ENCODE data around the gene CAST.

The CAST gene

DNA sequence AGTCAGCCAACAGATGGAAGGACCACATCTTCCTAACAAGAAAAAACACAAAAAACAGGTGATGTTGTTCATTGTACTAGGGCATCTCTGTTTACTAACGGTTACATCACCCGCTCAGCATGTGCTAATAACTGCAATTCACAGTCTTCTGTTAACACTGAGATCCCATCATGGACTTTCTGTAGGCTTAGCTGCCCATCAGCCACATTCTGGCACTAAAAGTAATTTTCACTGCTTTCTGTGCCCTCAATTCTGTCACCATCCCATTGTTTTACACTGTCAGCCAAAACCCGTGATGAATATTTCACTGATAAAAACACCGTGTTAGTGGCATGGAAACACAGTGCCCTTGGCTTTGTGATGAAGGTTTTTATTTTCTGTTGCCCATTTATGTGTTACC is 64.6 kb downstream of the CAST start:
- Histone ChIP-seq H3K27me3 (ENCODE audit: insufficient read depth, low read length, poor library complexity) (no peaks in the 10 kb centered on the region), H3K9ac (ENCODE audit: low read depth, low read length) (no peak overlapping the region)
- no peak for DNase-seq

DNA sequence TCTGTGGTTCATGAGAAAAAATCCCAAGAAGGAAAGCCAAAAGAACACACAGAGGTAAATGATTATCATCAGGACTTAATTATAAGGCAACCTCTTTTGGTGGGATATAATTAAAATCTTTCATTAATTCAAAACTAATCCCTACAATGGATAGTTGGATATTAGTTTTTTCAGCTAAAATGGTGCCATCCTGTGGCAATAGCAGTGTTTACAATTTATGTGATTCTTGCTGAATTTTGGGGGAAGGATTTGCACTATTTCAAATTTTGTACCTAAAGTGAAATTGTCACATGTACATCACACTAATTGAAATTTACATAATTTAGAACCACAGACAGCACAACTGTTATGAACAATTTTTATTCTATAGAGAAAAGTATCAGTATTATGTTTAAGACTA is 67.0 kb downstream of the CAST start:
- no peak for DNase-seq
- ATAC-seq (ENCODE audit: insufficient read depth, low read depth) = no peak

More for the DNA sequence above, 64.6 kb downstream of the CAST start:
- Histone ChIP-seq H3K79me2 (ENCODE audit: insufficient read depth, low read length) (no peaks in the 10 kb centered on the region), H4K20me1 (ENCODE audit: insufficient read depth, low read length) (no peaks in the 10 kb centered on the region), H2AFZ (ENCODE audit: low read depth, low read length) (no peak overlapping the region), H3K36me3 (ENCODE audit: insufficient read depth, low read length) (no peaks in the 10 kb centered on the region), H3K4me1 (ENCODE audit: insufficient read depth, low read length) (no peaks in the 10 kb centered on the region), H3K27ac (ENCODE audit: low read length) (no peak overlapping the region), H3K4me3 (ENCODE audit: low read depth in 1 of 2, low read length in 2 of 2) (no peak overlapping the region), H3K9me3 (ENCODE audit: insufficient read depth, low read length, severe bottlenecking) (no peaks in the 10 kb centered on the region), H3K4me2 (ENCODE audit: insufficient read depth, low read length) (no peak overlapping the region)
- TF ChIP-seq, protein P1, sequence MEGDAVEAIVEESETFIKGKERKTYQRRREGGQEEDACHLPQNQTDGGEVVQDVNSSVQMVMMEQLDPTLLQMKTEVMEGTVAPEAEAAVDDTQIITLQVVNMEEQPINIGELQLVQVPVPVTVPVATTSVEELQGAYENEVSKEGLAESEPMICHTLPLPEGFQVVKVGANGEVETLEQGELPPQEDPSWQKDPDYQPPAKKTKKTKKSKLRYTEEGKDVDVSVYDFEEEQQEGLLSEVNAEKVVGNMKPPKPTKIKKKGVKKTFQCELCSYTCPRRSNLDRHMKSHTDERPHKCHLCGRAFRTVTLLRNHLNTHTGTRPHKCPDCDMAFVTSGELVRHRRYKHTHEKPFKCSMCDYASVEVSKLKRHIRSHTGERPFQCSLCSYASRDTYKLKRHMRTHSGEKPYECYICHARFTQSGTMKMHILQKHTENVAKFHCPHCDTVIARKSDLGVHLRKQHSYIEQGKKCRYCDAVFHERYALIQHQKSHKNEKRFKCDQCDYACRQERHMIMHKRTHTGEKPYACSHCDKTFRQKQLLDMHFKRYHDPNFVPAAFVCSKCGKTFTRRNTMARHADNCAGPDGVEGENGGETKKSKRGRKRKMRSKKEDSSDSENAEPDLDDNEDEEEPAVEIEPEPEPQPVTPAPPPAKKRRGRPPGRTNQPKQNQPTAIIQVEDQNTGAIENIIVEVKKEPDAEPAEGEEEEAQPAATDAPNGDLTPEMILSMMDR (IDR thresholded peaks at IDR 0.05; ENCODE audit: borderline replicate concordance, extremely low read depth, low read length, poor library complexity, severe bottlenecking) = no peak
- no peak for TF ChIP-seq EZH2 (IDR thresholded peaks at IDR 0.05; ENCODE audit: borderline replicate concordance, low read depth, low read length, severe bottlenecking)
- ATAC-seq (ENCODE audit: insufficient read depth, low read depth) = no peak

DNA sequence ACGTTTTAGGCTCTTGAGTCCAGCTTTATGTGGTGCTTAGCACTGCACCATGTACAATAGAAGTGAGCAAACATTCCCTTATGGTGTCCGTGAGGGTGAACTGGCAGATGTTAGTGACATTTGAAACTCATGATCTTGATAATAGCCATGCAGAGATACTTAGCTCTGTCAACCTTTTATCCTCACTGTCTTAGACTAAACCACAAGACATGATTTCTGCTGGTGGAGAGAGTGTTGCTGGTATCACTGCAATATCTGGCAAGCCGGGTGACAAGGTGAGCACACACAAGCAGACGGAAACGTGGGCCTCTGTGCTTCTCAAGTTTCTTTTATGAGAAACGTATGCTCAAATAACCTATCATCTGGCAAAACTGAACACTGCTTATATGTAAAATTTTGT is 68.4 kb downstream of the CAST start:
- no peaks in the 10 kb centered on the region for H3K9me3 ChIP-seq (ENCODE audit: insufficient read depth, low read length, severe bottlenecking)
- no peaks in the 10 kb centered on the region for H3K4me1 ChIP-seq (ENCODE audit: insufficient read depth, low read length)
- H3K4me3 ChIP-seq (ENCODE audit: low read depth in 1 of 2, low read length in 2 of 2) = no peak overlapping the region
- H2AFZ ChIP-seq (ENCODE audit: low read depth, low read length) = no peak overlapping the region
- ATAC-seq (ENCODE audit: insufficient read depth, low read depth) (no peak), DNase-seq (no peak)
- no peak overlapping the region for H3K9ac ChIP-seq (ENCODE audit: low read depth, low read length)
- no peak overlapping the region for H3K4me2 ChIP-seq (ENCODE audit: insufficient read depth, low read length)
- H3K79me2 ChIP-seq (ENCODE audit: insufficient read depth, low read length) = no peaks in the 10 kb centered on the region
- no peaks in the 10 kb centered on the region for H3K27me3 ChIP-seq (ENCODE audit: insufficient read depth, low read length, poor library complexity)
- no peaks in the 10 kb centered on the region for H4K20me1 ChIP-seq (ENCODE audit: insufficient read depth, low read length)
- H3K36me3 ChIP-seq (ENCODE audit: insufficient read depth, low read length) = no peaks in the 10 kb centered on the region
- TF ChIP-seq, protein P1 (IDR thresholded peaks at IDR 0.05; ENCODE audit: borderline replicate concordance, extremely low read depth, low read length, poor library complexity, severe bottlenecking) = no peak
- TF ChIP-seq EZH2 (IDR thresholded peaks at IDR 0.05; ENCODE audit: borderline replicate concordance, low read depth, low read length, severe bottlenecking) = no peak
- H3K27ac ChIP-seq (ENCODE audit: low read length) = no peak overlapping the region

More for the DNA sequence above, 67.0 kb downstream of the CAST start:
- no peak overlapping the region for H3K4me3 ChIP-seq (ENCODE audit: low read depth in 1 of 2, low read length in 2 of 2)
- no peaks in the 10 kb centered on the region for H3K9me3 ChIP-seq (ENCODE audit: insufficient read depth, low read length, severe bottlenecking)
- H3K9ac ChIP-seq (ENCODE audit: low read depth, low read length) = no peak overlapping the region
- H3K27me3 ChIP-seq (ENCODE audit: insufficient read depth, low read length, poor library complexity) = no peaks in the 10 kb centered on the region
- no peaks in the 10 kb centered on the region for H3K36me3 ChIP-seq (ENCODE audit: insufficient read depth, low read length)
- H3K4me1 ChIP-seq (ENCODE audit: insufficient read depth, low read length) = no peaks in the 10 kb centered on the region
- no peak for TF ChIP-seq EZH2 (IDR thresholded peaks at IDR 0.05; ENCODE audit: borderline replicate concordance, low read depth, low read length, severe bottlenecking)
- TF ChIP-seq, protein P1 (IDR thresholded peaks at IDR 0.05; ENCODE audit: borderline replicate concordance, extremely low read depth, low read length, poor library complexity, severe bottlenecking) = peak; percentile 38
- H3K79me2 ChIP-seq (ENCODE audit: insufficient read depth, low read length) = no peaks in the 10 kb centered on the region
- H2AFZ ChIP-seq (ENCODE audit: low read depth, low read length) = no peak overlapping the region
- H3K4me2 ChIP-seq (ENCODE audit: insufficient read depth, low read length) = no peak overlapping the region
- H3K27ac ChIP-seq (ENCODE audit: low read length) = no peak overlapping the region
- no peaks in the 10 kb centered on the region for H4K20me1 ChIP-seq (ENCODE audit: insufficient read depth, low read length)

All from DND-41 (cell line).